ENCODE results near the gene SALL4.
"Not testable (repeated sequence)": the region's sequence is repeated elsewhere in the genome, so short reads cannot be mapped to it uniquely, and the experiment has no call there.

SALL4 gene

DNA sequence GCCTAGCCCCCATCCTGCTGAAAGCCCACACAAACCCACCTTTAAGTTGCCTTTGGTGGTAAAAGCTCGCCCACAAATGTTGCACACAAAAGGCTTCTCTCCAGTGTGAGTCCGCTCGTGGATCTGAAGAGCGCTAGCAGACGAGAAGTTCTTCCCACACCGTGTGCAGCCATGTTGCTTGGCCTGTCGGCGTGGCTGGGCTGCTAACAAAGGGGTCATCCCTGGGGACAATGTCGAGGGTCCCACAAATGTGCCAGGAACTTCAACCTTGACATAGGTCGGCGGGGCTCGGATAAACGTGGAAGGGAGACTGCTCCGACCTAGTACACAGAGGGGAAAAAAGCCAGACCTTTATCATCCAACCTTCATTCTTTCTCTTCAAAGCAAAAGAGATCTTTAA lies 13.5 kb downstream of the SALL4 start:
- 94% methylated on average over 14 of the region's 14 CpGs for WGBS
- Histone ChIP-seq H3K9me3 (ENCODE audit: control insufficient read depth, low read length) (no peaks in the 10 kb centered on the region), H2AK5ac (ENCODE audit: low read length, severe bottlenecking) (no peak overlapping the region), H4K8ac (ENCODE audit: low read length) (no peak overlapping the region), H3K4me2 (ENCODE audit: low read length, poor library complexity, severe bottlenecking) (no peak overlapping the region), H2BK120ac (ENCODE audit: low read depth, low read length) (no peak overlapping the region), H2BK5ac (ENCODE audit: low read depth, low read length, poor library complexity, severe bottlenecking) (no peak overlapping the region), H4K91ac (ENCODE audit: low read length) (no peak overlapping the region), H3K18ac (ENCODE audit: low read depth in 1 of 2, low read length in 2 of 2) (no peak overlapping the region), H2BK15ac (ENCODE audit: low read depth, poor library complexity, severe bottlenecking) (no peak overlapping the region), H3K27me3 (ENCODE audit: control insufficient read depth in 1 of 2, insufficient read depth in 1 of 2, low read length in 2 of 2) (no peaks in the 10 kb centered on the region), H3K27ac (ENCODE audit: low read length, poor library complexity, severe bottlenecking) (no peak overlapping the region), H3K4me1 (ENCODE audit: control insufficient read depth, insufficient read depth, low read depth, low read length) (peaks cover 3% of the 10 kb centered on the region), H3K79me1 (replicated peaks; ENCODE audit: low read length, poor library complexity, severe bottlenecking) (no peaks in the 10 kb centered on the region), H3K23ac (ENCODE audit: low read length in 2 of 2) (no peak overlapping the region), H3K36me3 (ENCODE audit: control insufficient read depth in 1 of 2, insufficient read depth in 2 of 2, low read depth in 1 of 2, low read length in 2 of 2) (peaks cover 0 to 5% of the 10 kb centered on the region in 2 experiments), H3K4me3 (ENCODE audit: insufficient read depth in 1 of 2, low read depth in 1 of 2, low read length in 2 of 2) (no peak overlapping the region), H2AFZ (ENCODE audit: low read depth, low read length) (no peak overlapping the region), H3K4ac (ENCODE audit: low read depth in 1 of 2, low read length in 2 of 2) (no peak overlapping the region), H2BK12ac (ENCODE audit: low read length in 2 of 2) (no peak overlapping the region), H3K9ac (ENCODE audit: low read length) (no peak overlapping the region), H3K14ac (ENCODE audit: low read length in 2 of 2) (no peak overlapping the region)
- DNase-seq: no peak

DNA sequence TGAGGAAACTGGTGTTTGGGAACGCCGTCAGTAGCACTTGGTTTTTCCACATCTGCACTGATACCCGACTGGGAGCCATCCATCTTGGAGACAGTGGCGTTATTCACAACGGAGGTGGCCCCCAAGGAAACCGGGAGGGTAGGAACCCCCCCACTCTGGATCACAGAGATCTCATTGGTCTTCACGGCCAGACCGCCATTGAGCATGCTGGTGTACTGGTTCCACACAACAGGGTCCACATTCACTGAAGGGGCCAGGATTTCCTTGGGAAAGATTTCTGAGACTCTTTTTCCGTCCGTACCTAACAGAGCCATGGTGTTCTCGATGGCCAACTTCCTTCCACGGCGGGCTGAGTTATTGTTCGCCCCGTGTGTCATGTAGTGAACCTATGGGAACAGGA lies 18.0 kb downstream of the SALL4 start:
- H4K8ac ChIP-seq (ENCODE audit: low read length): no peak overlapping the region
- no peak overlapping the region for H3K4ac ChIP-seq (ENCODE audit: low read depth in 1 of 2, low read length in 2 of 2)
- no peak overlapping the region for H2AFZ ChIP-seq (ENCODE audit: low read depth, low read length)
- no peak overlapping the region for H2BK120ac ChIP-seq (ENCODE audit: low read depth, low read length)
- H3K36me3 ChIP-seq (ENCODE audit: control insufficient read depth in 1 of 2, insufficient read depth in 2 of 2, low read depth in 1 of 2, low read length in 2 of 2): no peaks in the 10 kb centered on the region
- no peak overlapping the region for H2BK12ac ChIP-seq (ENCODE audit: low read length in 2 of 2)
- H4K91ac ChIP-seq (ENCODE audit: low read length): no peak overlapping the region
- H3K4me2 ChIP-seq (ENCODE audit: low read length, poor library complexity, severe bottlenecking): no peak overlapping the region
- H3K18ac ChIP-seq (ENCODE audit: low read depth in 1 of 2, low read length in 2 of 2): no peak overlapping the region
- no peak overlapping the region for H2BK5ac ChIP-seq (ENCODE audit: low read depth, low read length, poor library complexity, severe bottlenecking)
- DNase-seq: no peak
- H3K4me1 ChIP-seq (ENCODE audit: control insufficient read depth, insufficient read depth, low read depth, low read length): no peaks in the 10 kb centered on the region
- H3K9me3 ChIP-seq (ENCODE audit: control insufficient read depth, low read length): peaks cover 7% of the 10 kb centered on the region
- no peak overlapping the region for H3K14ac ChIP-seq (ENCODE audit: low read length in 2 of 2)
- H2AK5ac ChIP-seq (ENCODE audit: low read length, severe bottlenecking): no peak overlapping the region
- no peak overlapping the region for H3K23ac ChIP-seq (ENCODE audit: low read length in 2 of 2)
- no peak overlapping the region for H3K9ac ChIP-seq (ENCODE audit: low read length)
- WGBS: 95% methylated on average over 11 of the region's 15 CpGs
- H3K79me1 ChIP-seq (replicated peaks; ENCODE audit: low read length, poor library complexity, severe bottlenecking): no peaks in the 10 kb centered on the region
- no peaks in the 10 kb centered on the region for H3K27me3 ChIP-seq (ENCODE audit: control insufficient read depth in 1 of 2, insufficient read depth in 1 of 2, low read length in 2 of 2)
- H3K4me3 ChIP-seq (ENCODE audit: insufficient read depth in 1 of 2, low read depth in 1 of 2, low read length in 2 of 2): no peak overlapping the region
- H3K27ac ChIP-seq (ENCODE audit: low read length, poor library complexity, severe bottlenecking): no peak overlapping the region
- no peak overlapping the region for H2BK15ac ChIP-seq (ENCODE audit: low read depth, poor library complexity, severe bottlenecking)

DNA sequence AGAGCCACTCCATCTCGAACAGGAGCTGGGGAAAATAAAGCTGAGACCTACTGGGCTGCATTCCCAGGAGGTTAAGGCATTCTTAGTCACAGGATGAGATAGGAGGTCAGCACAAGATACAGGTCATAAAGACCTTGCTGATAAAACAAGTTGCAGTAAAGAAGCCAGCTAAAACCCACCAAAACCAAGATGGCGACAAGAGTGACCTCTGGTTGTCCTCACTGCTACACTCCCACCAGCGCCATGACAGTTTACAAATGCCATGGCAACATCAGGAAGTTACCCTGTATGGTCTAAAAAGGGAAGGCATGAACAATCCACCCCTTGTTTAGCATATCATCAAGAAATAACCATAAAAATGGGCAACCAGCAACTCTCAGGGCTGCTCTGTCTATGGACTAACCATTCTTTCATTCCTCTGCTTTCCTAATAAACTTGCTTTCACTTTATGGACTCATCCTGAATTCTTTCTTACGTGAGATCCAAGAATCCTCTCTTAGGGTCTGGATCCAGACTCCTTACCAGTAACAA lies 24.0 kb downstream of the SALL4 start:
- H2BK12ac ChIP-seq (ENCODE audit: low read length in 2 of 2); H3K36me3 ChIP-seq (ENCODE audit: control insufficient read depth in 1 of 2, insufficient read depth in 2 of 2, low read depth in 1 of 2, low read length in 2 of 2); H3K27me3 ChIP-seq (ENCODE audit: control insufficient read depth in 1 of 2, insufficient read depth in 1 of 2, low read length in 2 of 2); H3K79me1 ChIP-seq (replicated peaks; ENCODE audit: low read length, poor library complexity, severe bottlenecking); H3K4ac ChIP-seq (ENCODE audit: low read depth in 1 of 2, low read length in 2 of 2); H3K4me2 ChIP-seq (ENCODE audit: low read length, poor library complexity, severe bottlenecking); H2BK15ac ChIP-seq (ENCODE audit: low read depth, poor library complexity, severe bottlenecking); H2AFZ ChIP-seq (ENCODE audit: low read depth, low read length); H3K18ac ChIP-seq (ENCODE audit: low read depth in 1 of 2, low read length in 2 of 2); H3K14ac ChIP-seq (ENCODE audit: low read length in 2 of 2); H2BK120ac ChIP-seq (ENCODE audit: low read depth, low read length); H2BK5ac ChIP-seq (ENCODE audit: low read depth, low read length, poor library complexity, severe bottlenecking); H3K4me1 ChIP-seq (ENCODE audit: control insufficient read depth, insufficient read depth, low read depth, low read length); DNase-seq; H4K91ac ChIP-seq (ENCODE audit: low read length); H3K23ac ChIP-seq (ENCODE audit: low read length in 2 of 2); H4K8ac ChIP-seq (ENCODE audit: low read length); H3K27ac ChIP-seq (ENCODE audit: low read length, poor library complexity, severe bottlenecking); H3K9ac ChIP-seq (ENCODE audit: low read length); H2AK5ac ChIP-seq (ENCODE audit: low read length, severe bottlenecking); H3K4me3 ChIP-seq (ENCODE audit: insufficient read depth in 1 of 2, low read depth in 1 of 2, low read length in 2 of 2): not testable (repeated sequence)
- WGBS: 97% methylated on average over 4 of the region's 4 CpGs
- H3K9me3 ChIP-seq (ENCODE audit: control insufficient read depth, low read length): peaks cover 13% of the 10 kb centered on the region

DNA sequence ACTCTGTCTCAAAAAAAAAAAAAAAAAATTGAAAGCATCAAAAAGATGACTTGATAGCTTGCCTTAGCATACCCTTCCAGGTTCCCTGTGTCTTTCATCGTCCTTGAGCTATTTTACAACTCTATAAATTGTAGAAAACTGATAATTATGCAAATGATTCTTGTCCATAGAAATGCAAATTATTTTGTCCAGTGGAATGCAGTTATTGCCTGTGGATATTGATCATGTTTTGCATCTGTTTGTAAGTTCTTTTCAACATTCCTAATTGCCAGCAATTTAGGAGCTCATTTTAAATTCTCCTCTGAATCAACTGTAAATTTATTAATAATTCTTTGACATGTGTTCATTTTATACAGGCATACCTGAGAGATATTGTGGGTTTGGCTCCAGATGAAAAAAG lies 27.1 kb downstream of the SALL4 start:
- H3K23ac ChIP-seq (ENCODE audit: low read length in 2 of 2): no peak overlapping the region
- no peak overlapping the region for H3K9ac ChIP-seq (ENCODE audit: low read length)
- no peak overlapping the region for H3K14ac ChIP-seq (ENCODE audit: low read length in 2 of 2)
- H2BK12ac ChIP-seq (ENCODE audit: low read length in 2 of 2): no peak overlapping the region
- peaks cover 13% of the 10 kb centered on the region for H3K9me3 ChIP-seq (ENCODE audit: control insufficient read depth, low read length)
- H3K4ac ChIP-seq (ENCODE audit: low read depth in 1 of 2, low read length in 2 of 2): no peak overlapping the region
- no peak overlapping the region for H3K4me3 ChIP-seq (ENCODE audit: insufficient read depth in 1 of 2, low read depth in 1 of 2, low read length in 2 of 2)
- no CpG with 5 or more reads among the region's 1 CpG for WGBS
- no peak overlapping the region for H2BK5ac ChIP-seq (ENCODE audit: low read depth, low read length, poor library complexity, severe bottlenecking)
- no peak overlapping the region for H2BK120ac ChIP-seq (ENCODE audit: low read depth, low read length)
- H4K91ac ChIP-seq (ENCODE audit: low read length): no peak overlapping the region
- no peak overlapping the region for H2BK15ac ChIP-seq (ENCODE audit: low read depth, poor library complexity, severe bottlenecking)
- H4K8ac ChIP-seq (ENCODE audit: low read length): no peak overlapping the region
- H3K36me3 ChIP-seq (ENCODE audit: control insufficient read depth in 1 of 2, insufficient read depth in 2 of 2, low read depth in 1 of 2, low read length in 2 of 2): no peaks in the 10 kb centered on the region
- no peak overlapping the region for H3K4me2 ChIP-seq (ENCODE audit: low read length, poor library complexity, severe bottlenecking)
- H3K27ac ChIP-seq (ENCODE audit: low read length, poor library complexity, severe bottlenecking): no peak overlapping the region
- H2AFZ ChIP-seq (ENCODE audit: low read depth, low read length): no peak overlapping the region
- no peaks in the 10 kb centered on the region for H3K79me1 ChIP-seq (replicated peaks; ENCODE audit: low read length, poor library complexity, severe bottlenecking)
- H2AK5ac ChIP-seq (ENCODE audit: low read length, severe bottlenecking): no peak overlapping the region
- H3K4me1 ChIP-seq (ENCODE audit: control insufficient read depth, insufficient read depth, low read depth, low read length): no peaks in the 10 kb centered on the region
- no peak overlapping the region for H3K18ac ChIP-seq (ENCODE audit: low read depth in 1 of 2, low read length in 2 of 2)
- DNase-seq: no peak
- H3K27me3 ChIP-seq (ENCODE audit: control insufficient read depth in 1 of 2, insufficient read depth in 1 of 2, low read length in 2 of 2): no peaks in the 10 kb centered on the region

Measured in mesenchymal stem cell (in vitro differentiated cells and primary cell).